GM19452 (cell line): ENCODE measurements around the gene TSEN15.
"Not testable (repeated sequence)": the region's sequence is repeated elsewhere in the genome, so short reads cannot be mapped to it uniquely, and the experiment has no call there.

Experiments
- ATAC-seq: cut with Tn5 transposase; IDR thresholded peaks from one replicate; pipeline ENCODE4 v1.9.1; 2021; ENCODE audit not compliant: unreplicated experiment

The TSEN15 gene

GRCh38 chr1:184096005-184096404 is 44.5 kb downstream of the TSEN15 start:
- no peak for ATAC-seq

DNA sequence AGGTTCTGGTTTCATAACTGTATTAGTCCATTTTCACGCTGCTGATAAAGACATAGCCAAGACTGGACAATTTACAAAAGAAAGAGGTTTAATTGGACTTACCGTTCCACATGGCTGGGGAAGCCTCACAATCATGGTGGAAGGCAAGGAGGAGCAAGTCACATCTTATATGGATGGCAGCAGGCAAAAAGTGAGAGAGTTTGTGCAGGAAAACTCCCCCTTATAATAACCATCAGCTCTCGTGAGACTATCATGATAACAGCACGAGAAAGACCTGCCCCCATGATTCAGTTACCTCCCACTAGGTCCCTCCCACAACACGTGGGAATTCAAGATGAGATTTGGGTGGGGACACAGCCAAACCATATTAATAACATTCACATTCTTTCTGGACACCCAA is 45.0 kb downstream of the TSEN15 start:
- not testable (repeated sequence) for ATAC-seq

DNA sequence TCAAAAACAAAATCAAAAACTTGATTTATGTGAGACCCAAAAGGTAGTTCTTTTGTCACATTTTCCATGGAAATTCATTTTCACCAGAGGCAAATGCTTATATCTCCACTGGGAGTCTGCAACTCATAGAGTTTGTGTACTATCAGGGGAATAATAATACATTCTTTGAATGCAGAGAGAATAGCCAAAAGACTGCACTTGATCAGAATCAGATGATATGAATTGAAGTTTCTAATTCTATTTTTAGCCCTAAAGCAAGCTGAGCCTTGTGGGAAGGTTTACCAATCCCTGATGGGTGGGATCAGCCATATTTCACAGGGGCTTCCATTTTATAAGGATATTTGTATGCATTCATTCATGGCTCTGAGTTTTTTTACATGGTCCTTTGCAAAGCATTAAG is 49.6 kb downstream of the TSEN15 start:
- ATAC-seq: no peak

- no peak for ATAC-seq
Measured at GRCh38 chr1:184101571-184101970, 50.0 kb downstream of the TSEN15 start.

GRCh38 chr1:184110272-184111204 is 59.0 kb downstream of the TSEN15 start:
- ATAC-seq: no peak

DNA sequence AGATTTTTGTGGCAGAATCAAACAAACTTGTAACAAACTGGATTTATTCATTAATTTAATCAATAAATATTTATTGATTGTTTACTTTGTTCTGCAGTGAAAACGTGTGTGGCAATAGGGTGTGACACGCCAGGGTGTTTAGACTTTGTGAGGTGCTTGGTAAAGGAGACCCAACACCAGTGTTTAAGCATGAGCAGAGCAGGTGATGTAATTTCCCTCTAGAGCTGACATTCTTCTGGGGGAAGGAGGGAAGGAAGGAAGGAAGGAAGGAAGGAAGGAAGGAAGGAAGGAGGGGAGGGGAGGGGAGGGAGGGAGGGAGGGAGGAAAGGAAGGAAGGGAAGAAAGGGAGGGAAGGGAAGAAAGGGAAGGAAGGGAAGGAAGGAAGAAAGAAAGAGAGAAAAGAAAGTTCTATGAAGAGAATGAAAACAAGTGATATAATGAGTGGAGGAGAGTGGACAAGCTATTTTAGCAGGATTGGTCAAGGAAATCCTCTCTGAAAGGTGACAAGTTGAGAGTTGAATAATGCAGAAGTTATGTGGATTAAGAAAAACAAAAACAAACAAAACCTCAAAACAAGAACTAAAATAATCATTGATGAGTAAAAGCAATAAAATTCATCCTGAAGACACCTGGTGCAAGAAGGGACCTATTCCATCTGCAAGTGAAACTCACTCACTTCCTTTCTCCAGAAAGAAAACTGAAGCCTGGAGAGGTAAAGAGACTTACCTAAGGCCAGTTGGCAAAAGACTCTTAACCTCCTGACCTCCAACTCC is 60.8 kb downstream of the TSEN15 start:
- ATAC-seq: no peak

DNA sequence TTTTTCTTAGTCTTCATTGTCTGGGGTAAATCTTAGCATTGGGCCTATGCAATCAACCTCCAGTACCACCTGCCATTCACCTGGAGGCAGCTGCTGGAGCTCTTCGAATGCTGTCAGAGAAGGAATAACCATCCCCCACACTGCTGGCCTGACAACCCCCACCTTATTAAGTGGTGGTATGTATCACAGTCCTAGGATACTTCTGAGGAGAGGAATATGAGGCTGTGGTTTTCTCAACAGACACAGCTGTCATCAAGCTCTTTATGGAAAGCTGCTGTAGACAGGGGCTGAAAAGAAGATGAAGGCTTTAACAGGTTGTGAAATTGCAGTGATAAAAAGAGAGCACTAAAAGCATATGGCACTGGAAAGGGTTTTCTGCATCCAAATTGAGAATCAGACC is 61.7 kb downstream of the TSEN15 start:
- no peak for ATAC-seq

DNA sequence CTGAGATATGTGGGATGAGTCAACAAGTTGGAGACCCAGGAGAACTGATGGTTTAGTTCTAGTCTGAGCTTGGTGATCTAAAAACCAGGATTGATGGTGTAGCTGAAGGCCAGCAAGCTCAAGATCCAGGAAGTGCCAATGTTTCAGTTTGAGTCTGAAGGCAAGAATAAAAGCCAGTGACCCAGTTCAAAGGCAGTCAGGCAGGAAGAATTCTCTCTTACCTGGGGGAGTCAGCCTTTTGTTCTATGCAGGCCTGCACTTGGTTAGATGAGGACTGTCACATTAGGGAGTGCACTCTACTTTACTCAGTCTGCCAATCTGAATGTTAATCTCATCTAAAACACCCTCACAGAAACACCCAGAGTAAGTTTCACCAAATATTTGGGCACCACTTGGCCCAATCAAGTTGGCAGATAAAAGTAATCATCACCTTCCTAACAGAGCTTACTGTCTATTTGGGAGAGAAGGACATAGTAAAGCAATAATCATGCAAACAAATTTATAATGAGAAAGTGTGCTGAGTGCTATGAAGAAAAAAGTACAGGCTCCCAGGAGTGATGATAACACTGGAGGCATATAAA is 63.4 kb downstream of the TSEN15 start:
- ATAC-seq: no peak

DNA sequence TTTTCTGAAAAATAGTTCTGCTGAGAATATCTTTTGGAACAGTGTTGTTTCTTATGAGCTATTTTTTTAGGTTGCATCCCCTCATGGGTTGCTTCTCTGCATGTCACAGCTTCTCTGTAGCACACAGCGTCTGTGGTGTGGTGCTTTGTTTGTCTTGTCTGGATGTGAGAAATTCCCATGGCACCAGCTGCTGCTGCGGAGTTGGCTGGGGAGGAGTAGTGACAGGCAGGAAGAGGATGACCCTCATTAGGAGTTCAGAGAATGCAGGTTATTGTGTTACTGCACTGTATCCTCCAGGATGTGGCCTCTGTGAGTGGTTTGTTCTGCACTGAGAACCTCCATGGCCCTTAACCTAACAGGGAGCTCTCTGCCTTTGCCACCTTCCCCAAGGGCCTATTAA is 64.8 kb downstream of the TSEN15 start:
- ATAC-seq: no peak

DNA sequence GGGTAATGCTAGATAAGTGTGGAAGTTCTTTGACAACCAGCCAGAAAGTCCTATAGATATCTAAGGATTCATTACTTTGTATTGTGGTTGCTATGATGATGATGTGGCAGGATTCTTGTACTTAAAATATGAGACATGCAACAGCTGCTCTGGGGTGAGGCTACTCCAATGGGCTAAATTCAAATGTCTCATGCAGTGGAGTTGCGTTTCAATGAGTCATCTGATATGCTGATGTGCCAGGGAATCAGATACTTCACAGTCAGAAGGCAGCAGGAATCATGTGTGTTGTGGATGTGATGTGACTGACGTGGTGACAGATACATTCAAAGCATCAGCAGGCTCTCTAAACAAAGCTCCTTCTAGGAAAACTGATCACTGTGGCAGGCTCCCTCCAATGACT is 66.5 kb downstream of the TSEN15 start:
- no peak for ATAC-seq
